K562 (cell line): ENCODE measurements around the gene CDH16. TPM values are rescaled to one million over a fixed set of nuclear protein-coding genes. Genes with fewer than 3 reads are reported as not detected.
A peak's percentile ranks its signal among the peaks of the same experiment; 100 is the strongest.

Experiments used
- PTRF ChIP-seq: fragments of 450-650 bp; IDR thresholded peaks from 2 replicates; pipeline ENCODE4 v1.6.1; 2016; ENCODE audit warnings: mild to moderate bottlenecking, missing genetic modification characterization, missing compliant biosample characterization
- REST ChIP-seq, 2 experiments: fragments of 450-650 bp; formaldehyde crosslinking in 1 of 2; IDR thresholded peaks; 2 replicates each; pipeline versions ENCODE4 v1.4.0 to v1.6.1; 2014 to 2020; ENCODE audit warnings: mild to moderate bottlenecking in 2 of 2, borderline replicate concordance in 1 of 2, low read depth in 1 of 2
- polyA plus RNA-seq, 8 experiments: library from polyadenylated mRNA; depleted of rRNA in 4 of 8; stranded (reverse) in 5 of 8; unstranded in 3 of 8; fragments of >200 nt; fragmentation: Nextera tagmentation in 2 of 8; fragmentation: Illumina TruSeq in 1 of 8; extraction: Ambion mirVana in 2 of 8; extraction: Trizol in 1 of 8; gene quantifications; 2 replicates each; pipeline versions ENCODE4 v1.2.1 to v1.2.3, GENCODE V29; 2011 to 2014; ENCODE audit warnings: inconsistent platforms in 1 of 8, missing spikeins in 1 of 8
- total RNA-seq, 7 experiments: library from RNA; depleted of rRNA in 6 of 7; stranded (reverse); fragments of >200 nt in 6 of 7; fragmentation: Illumina TruSeq in 2 of 7; extraction: Trizol in 2 of 7; gene quantifications; 2 replicates each; pipeline versions ENCODE4 v1.2.1 to v1.2.3, GENCODE V29; 2011 to 2021; ENCODE audit warnings: low replicate concordance in 1 of 7

Gene CDH16
- total and polyA plus RNA-seq, 9 of the 15 experiments (the other 6 are each of a cell fraction or from before 2014, with no cell fraction given), result not detected

GRCh38 chr16:66913081-66913480 is 5.6 kb downstream of the CDH16 start (continued):
- TF ChIP-seq REST (IDR thresholded peaks at IDR 0.05; ENCODE audit: borderline replicate concordance) (peak; percentile 60), REST (CRISPR knock-in tag; IDR thresholded peaks at IDR 0.05; ENCODE audit: low read depth) (no peak), PTRF (tag) (no peak)
